Measurements from ENCODE around the gene TMEM205. TPM values are rescaled to one million over a fixed set of nuclear protein-coding genes. Genes with fewer than 3 reads are reported as not detected.

TMEM205 gene
- total RNA-seq, 2 experiments from 2014 or later: 8.8 to 10.4 TPM

GRCh38 chr19:11332822-11333221 is 13.2 kb downstream of the TMEM205 start:
- intact Hi-C loops (cut with DNase I, micrococcal nuclease): no loop called here
- H3K9me3 Mint-ChIP-seq: no peaks in the 10 kb centered on the region

GRCh38 chr19:11331502-11331901 is 14.6 kb downstream of the TMEM205 start:
- H3K4me3 ChIP-seq (ENCODE audit: low read length): no peak overlapping the region
- Mint-ChIP-seq H3K9me3 (no peaks in the 10 kb centered on the region), H3K27me3 (no peaks in the 10 kb centered on the region), H3K4me3 (no peak overlapping the region), H3K36me3 (ENCODE audit: low read depth) (peaks cover 43% of the 10 kb centered on the region), H3K4me1 (ENCODE audit: low read depth) (no peaks in the 10 kb centered on the region), H3K27ac (no peak overlapping the region)
- no peak for DNase-seq
- intact Hi-C loops (cut with DNase I, micrococcal nuclease): no loop called here
- CTCF ChIA-PET: no interaction called here
- POLR2A ChIA-PET: no interaction called here
- peaks cover 0 to 9% of the 10 kb centered on the region in 2 experiments for H3K9me3 ChIP-seq (ENCODE audit: control insufficient read depth in 1 of 2, insufficient read depth in 1 of 2, low read length in 2 of 2)
- H3K27ac ChIP-seq (ENCODE audit: low read depth in 1 of 2, low read length in 2 of 2): no peak overlapping the region
- no peaks in the 10 kb centered on the region for H3K27me3 ChIP-seq (ENCODE audit: control insufficient read depth in 1 of 2, insufficient read depth in 2 of 2, low read length in 2 of 2)
- H3K36me3 ChIP-seq (ENCODE audit: insufficient read depth, low read length): peaks cover 14% of the 10 kb centered on the region
- TF ChIP-seq CTCF (IDR thresholded peaks at IDR 0.05): no peak
- no peak for ATAC-seq (ENCODE audit: poor library complexity)
- no peaks in the 10 kb centered on the region for H3K4me1 ChIP-seq (ENCODE audit: insufficient read depth, low read length)

More at GRCh38 chr19:11332822-11333221, 13.2 kb downstream of the TMEM205 start:
- Histone ChIP-seq H3K27me3 (ENCODE audit: control insufficient read depth in 1 of 2, insufficient read depth in 2 of 2, low read length in 2 of 2) (no peaks in the 10 kb centered on the region), H3K4me3 (ENCODE audit: low read length) (no peak overlapping the region), H3K27ac (ENCODE audit: low read depth in 1 of 2, low read length in 2 of 2) (no peak overlapping the region), H3K36me3 (ENCODE audit: insufficient read depth, low read length) (peaks cover 14% of the 10 kb centered on the region), H3K9me3 (ENCODE audit: control insufficient read depth in 1 of 2, insufficient read depth in 1 of 2, low read length in 2 of 2) (peaks cover 0 to 9% of the 10 kb centered on the region in 2 experiments), H3K4me1 (ENCODE audit: insufficient read depth, low read length) (peaks cover 10% of the 10 kb centered on the region)
- ATAC-seq (ENCODE audit: poor library complexity) (no peak), DNase-seq (no peak)
- Mint-ChIP-seq H3K4me3 (no peak overlapping the region), H3K36me3 (ENCODE audit: low read depth) (peaks cover 44% of the 10 kb centered on the region), H3K27ac (no peak overlapping the region), H3K4me1 (ENCODE audit: low read depth) (peaks cover 9% of the 10 kb centered on the region), H3K27me3 (no peaks in the 10 kb centered on the region)
- CTCF ChIA-PET: no interaction called here
- no peak for TF ChIP-seq CTCF (IDR thresholded peaks at IDR 0.05)
- POLR2A ChIA-PET: interaction anchor here (1.1 kb wide), 1 partner anchor 42 kb away, joined by 3 read pairs; no protein-coding TSS in a partner anchor

GRCh38 chr19:11330127-11330526 is 15.9 kb downstream of the TMEM205 start:
- H3K27ac ChIP-seq (ENCODE audit: low read depth in 1 of 2, low read length in 2 of 2): no peak overlapping the region
- Mint-ChIP-seq H3K27ac (no peak overlapping the region), H3K4me1 (ENCODE audit: low read depth) (no peaks in the 10 kb centered on the region), H3K4me3 (no peak overlapping the region), H3K27me3 (no peaks in the 10 kb centered on the region), H3K9me3 (no peaks in the 10 kb centered on the region), H3K36me3 (ENCODE audit: low read depth) (peaks cover 29% of the 10 kb centered on the region)
- H3K4me1 ChIP-seq (ENCODE audit: insufficient read depth, low read length): no peaks in the 10 kb centered on the region
- H3K27me3 ChIP-seq (ENCODE audit: control insufficient read depth in 1 of 2, insufficient read depth in 2 of 2, low read length in 2 of 2): no peaks in the 10 kb centered on the region
- POLR2A ChIA-PET: no interaction called here
- H3K4me3 ChIP-seq (ENCODE audit: low read length): no peak overlapping the region
- DNase-seq: no peak
- peaks cover 5% of the 10 kb centered on the region for H3K36me3 ChIP-seq (ENCODE audit: insufficient read depth, low read length)
- H3K9me3 ChIP-seq (ENCODE audit: control insufficient read depth in 1 of 2, insufficient read depth in 1 of 2, low read length in 2 of 2): peaks cover 0 to 2% of the 10 kb centered on the region in 2 experiments
- ATAC-seq (ENCODE audit: poor library complexity): no peak
- TF ChIP-seq CTCF (IDR thresholded peaks at IDR 0.05): no peak
- intact Hi-C loops (cut with DNase I, micrococcal nuclease): no loop called here
- CTCF ChIA-PET: no interaction called here

Data from CD4-positive, alpha-beta T cell (primary cell).